Thoracic aorta (tissue), 2 donors: ENCODE results near the gene RAP1GAP. TPM values are rescaled to one million over a fixed set of nuclear protein-coding genes. Genes with fewer than 3 reads are reported as not detected.
A peak's percentile ranks its signal among the peaks of the same experiment; 100 is the strongest.

Experiments
- ATAC-seq: fragments of 150-250 bp; one replicate; pipeline ENCODE4 v1.8.0; 2017; ENCODE audit warnings: low read depth; ENCODE audit not compliant: insufficient number of reproducible peaks, low FRiP score
- DNase-seq: peaks from one replicate; pipeline ENCODE4 v3.0.0-alpha.2; 2020; ENCODE audit warnings: low spot score
- H3K27ac ChIP-seq, 2 donors: fragments of 200-600 bp; sonication (generic); 1 replicate in 1 of 2; 2 replicates in 1 of 2; pipeline ENCODE4 v1.5.1; 2016; ENCODE audit warnings: mild to moderate bottlenecking in 2 of 2, moderate library complexity in 2 of 2
- H3K27me3 ChIP-seq: fragments of 200-600 bp; sonication (generic); replicated peaks from 2 replicates; pipeline ENCODE4 v1.6.0; 2016; ENCODE audit warnings: mild to moderate bottlenecking; ENCODE audit not compliant: insufficient read depth
- H3K36me3 ChIP-seq: fragments of 200-600 bp; sonication (generic); one replicate; pipeline ENCODE4 v1.5.1; 2016
- H3K4me1 ChIP-seq, 2 donors: fragments of 200-600 bp; sonication (generic); 1 replicate in 1 of 2; 2 replicates in 1 of 2; pipeline versions ENCODE4 v1.5.1 to v1.6.0; 2016; ENCODE audit warnings: low read depth in 2 of 2, mild to moderate bottlenecking in 1 of 2; ENCODE audit not compliant: control insufficient read depth in 1 of 2
- H3K4me3 ChIP-seq: fragments of 200-600 bp; sonication (generic); 2 replicates; pipeline ENCODE4 v1.5.1; 2016; ENCODE audit warnings: mild to moderate bottlenecking
- H3K9me3 ChIP-seq: fragments of 200-600 bp; sonication (generic); 2 replicates; pipeline ENCODE4 v1.5.1; 2016
- CTCF ChIP-seq: fragments of 200-600 bp; sonication (generic); IDR thresholded peaks from one replicate; pipeline ENCODE4 v1.5.1; 2019; ENCODE audit warnings: antibody characterized with exemption
- total RNA-seq, 2 donors: library from RNA; depleted of rRNA; stranded (reverse); fragments of >200 nt; gene quantifications; one replicate each; pipeline versions ENCODE4 v1.1.0 to v1.2.3, GENCODE V29; 2016

Gene RAP1GAP
- total RNA-seq, 2 donors from 2014 or later = 0.27 to 0.92 TPM

DNA sequence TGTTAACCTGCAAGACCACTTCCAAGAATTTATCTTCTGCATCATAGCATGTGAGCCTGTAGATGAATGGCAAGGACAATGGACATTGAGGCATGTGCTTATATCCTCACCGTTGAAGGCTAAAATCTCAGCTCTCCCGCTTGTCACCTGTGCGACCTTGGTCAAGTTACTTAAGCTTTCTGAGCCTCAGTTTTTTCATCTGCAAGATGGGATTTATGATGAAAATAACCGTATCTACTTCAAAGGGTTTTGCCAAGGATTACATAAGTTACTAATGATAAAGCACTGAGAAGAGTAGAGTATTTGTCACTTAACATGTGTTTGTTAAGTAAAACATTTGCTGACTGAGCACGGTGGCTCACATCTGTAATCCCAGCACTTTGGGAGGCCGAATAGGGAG is 14.9 kb downstream of the RAP1GAP start:
- ATAC-seq (no peak), DNase-seq (no peak)
- H3K27me3 ChIP-seq = no peaks in the 10 kb centered on the region
- TF ChIP-seq CTCF = no peak
- no peak overlapping the region for H3K27ac ChIP-seq
- H3K9me3 ChIP-seq = no peaks in the 10 kb centered on the region
- H3K4me1 ChIP-seq = peaks cover 4 to 8% of the 10 kb centered on the region in 2 donors
- H3K36me3 ChIP-seq = no peaks in the 10 kb centered on the region
- no peak overlapping the region for H3K4me3 ChIP-seq

DNA sequence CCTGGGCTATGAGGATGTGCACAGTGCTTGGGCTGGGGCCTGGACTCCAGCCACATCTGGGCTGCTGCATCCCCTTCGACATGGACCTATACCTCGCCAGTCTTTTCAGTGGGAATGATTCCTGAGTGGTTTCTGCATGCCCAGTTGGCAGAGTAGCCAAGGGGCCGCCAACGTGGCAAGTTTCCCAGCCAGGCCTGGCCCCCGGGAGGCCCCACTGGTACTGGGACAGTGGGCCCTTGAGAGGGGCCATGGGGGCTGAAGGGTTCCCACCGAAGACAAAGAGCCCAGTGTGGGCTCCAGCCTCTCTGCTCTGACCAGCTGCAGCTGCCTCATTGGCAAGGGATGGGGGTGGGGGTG is 15.4 kb downstream of the RAP1GAP start:
- peaks cover 4 to 8% of the 10 kb centered on the region in 2 donors for H3K4me1 ChIP-seq
- no peak for DNase-seq
- H3K27me3 ChIP-seq = no peaks in the 10 kb centered on the region
- no peaks in the 10 kb centered on the region for H3K36me3 ChIP-seq
- no peak for TF ChIP-seq CTCF
- no peak for ATAC-seq
- H3K27ac ChIP-seq = no peak overlapping the region
- H3K4me3 ChIP-seq = no peak overlapping the region
- no peaks in the 10 kb centered on the region for H3K9me3 ChIP-seq

GRCh38 chr1:21652937-21653743 is 16.0 kb downstream of the RAP1GAP start:
- Histone ChIP-seq H3K27me3 (no peaks in the 10 kb centered on the region), H3K4me1 (peaks cover 4 to 8% of the 10 kb centered on the region in 2 donors), H3K27ac (no peak overlapping the region), H3K4me3 (no peak overlapping the region), H3K9me3 (no peaks in the 10 kb centered on the region), H3K36me3 (no peaks in the 10 kb centered on the region)
- DNase-seq = no peak
- no peak for ATAC-seq
- no peak for TF ChIP-seq CTCF

DNA sequence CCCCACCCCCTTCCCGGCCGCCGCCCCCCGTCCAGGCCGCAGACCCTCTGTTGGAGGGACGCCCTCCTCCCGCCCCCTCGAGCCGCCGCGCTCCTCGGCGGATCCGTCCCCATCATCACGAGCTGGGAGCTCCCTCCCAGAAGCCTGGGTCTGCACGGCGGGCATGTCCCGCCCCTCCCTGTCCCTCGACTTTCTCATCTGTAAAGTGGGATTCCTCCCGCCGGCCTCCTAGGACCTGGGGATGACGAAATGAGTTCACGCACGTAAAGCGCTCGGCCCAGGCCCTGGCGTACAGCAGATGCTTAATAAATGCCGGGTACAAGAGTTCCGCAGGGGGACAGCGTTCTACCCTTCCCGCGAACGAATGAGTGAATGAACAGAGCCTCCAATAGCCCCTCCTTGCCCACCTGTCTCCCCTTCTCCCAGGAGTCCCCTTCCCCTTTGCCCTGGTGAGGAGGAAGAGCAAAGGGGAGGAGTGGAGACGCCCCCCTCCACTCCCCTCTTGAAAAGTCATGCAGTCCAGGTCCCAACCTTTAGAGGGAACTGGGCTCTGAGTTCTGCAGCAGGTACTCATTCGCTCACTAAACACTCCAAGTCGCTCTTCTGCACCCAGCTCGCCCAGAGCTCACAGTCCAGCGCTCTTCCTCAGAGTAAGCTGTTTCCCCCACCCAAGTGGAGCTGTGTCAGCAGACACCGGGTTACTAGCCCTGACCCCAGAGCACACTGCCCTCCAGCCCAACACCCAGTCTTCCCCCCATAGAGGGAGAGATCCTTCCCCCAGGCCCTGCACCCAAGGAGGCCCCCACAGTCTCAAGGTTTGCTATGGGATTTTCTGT is 16.8 kb downstream of the RAP1GAP start:
- H3K27me3 ChIP-seq = no peaks in the 10 kb centered on the region
- TF ChIP-seq CTCF = no peak
- no peaks in the 10 kb centered on the region for H3K9me3 ChIP-seq
- H3K36me3 ChIP-seq = no peaks in the 10 kb centered on the region
- H3K4me1 ChIP-seq = peaks cover 4 to 8% of the 10 kb centered on the region in 2 donors
- no peak for ATAC-seq
- H3K27ac ChIP-seq = no peak overlapping the region
- DNase-seq = no peak
- peak overlapping the region; percentile 45 for H3K4me3 ChIP-seq
